ENCODE results near the gene SPRED2.

SPRED2 gene

DNA sequence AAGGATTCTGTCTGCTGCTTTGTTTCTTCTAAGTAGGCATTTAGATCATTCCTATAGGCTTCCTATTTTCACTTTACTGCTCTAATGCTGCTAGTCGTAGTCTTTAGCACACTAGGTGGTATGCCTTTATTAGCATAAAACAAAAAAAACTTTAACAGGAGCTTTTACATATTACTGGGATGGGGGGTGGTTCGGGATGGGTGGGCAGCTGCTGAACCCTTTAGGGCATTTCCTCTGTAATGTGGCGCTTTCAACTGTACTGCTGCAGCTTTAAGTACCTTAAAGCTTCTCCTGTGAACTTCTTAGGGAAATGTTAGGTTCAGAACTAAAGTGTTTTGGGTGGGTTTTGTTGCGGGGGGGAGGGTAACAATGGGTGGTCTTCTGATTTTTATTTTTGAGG lies 163.4 kb downstream of the SPRED2 start:
- Histone ChIP-seq H3K27ac (ENCODE audit: low read depth, low read length) (no peak overlapping the region; the same call in 1 of the 2 replicates), H3K4me1 (ENCODE audit: insufficient read depth, low read length) (peaks cover 15% of the 10 kb centered on the region), H3K4me3 (ENCODE audit: low read length) (no peak overlapping the region), H3K9ac (ENCODE audit: low read depth, low read length) (no peak overlapping the region), H3K9me3 (ENCODE audit: insufficient read depth, low read depth, low read length) (no peaks in the 10 kb centered on the region), H3K27me3 (ENCODE audit: insufficient read depth, low read length) (peaks cover 41% of the 10 kb centered on the region), H3K36me3 (ENCODE audit: insufficient read depth, low read length) (peaks cover 40% of the 10 kb centered on the region)
- WGBS: 13% methylated on average over 3 of the region's 4 CpGs

- H3K4me3 ChIP-seq (ENCODE audit: low read length): no peak overlapping the region
- H3K27ac ChIP-seq (ENCODE audit: low read depth, low read length): no peak overlapping the region
- H3K27me3 ChIP-seq (ENCODE audit: insufficient read depth, low read length): peaks cover 22% of the 10 kb centered on the region
- no peaks in the 10 kb centered on the region for H3K9me3 ChIP-seq (ENCODE audit: insufficient read depth, low read depth, low read length)
- H3K9ac ChIP-seq (ENCODE audit: low read depth, low read length): no peak overlapping the region
- 75% methylated on average over 1 of the region's 1 CpG for WGBS
- H3K36me3 ChIP-seq (ENCODE audit: insufficient read depth, low read length): peaks cover 45% of the 10 kb centered on the region
- H3K4me1 ChIP-seq (ENCODE audit: insufficient read depth, low read length): peaks cover 15% of the 10 kb centered on the region
These were observed 165.4 kb downstream of the SPRED2 start for GRCh38 chr2:65267008-65267407.

GRCh38 chr2:65265671-65266045 lies 166.7 kb downstream of the SPRED2 start:
- Histone ChIP-seq H3K36me3 (ENCODE audit: insufficient read depth, low read length) (peaks cover 51% of the 10 kb centered on the region), H3K27me3 (ENCODE audit: insufficient read depth, low read length) (peaks cover 10% of the 10 kb centered on the region), H3K9ac (ENCODE audit: low read depth, low read length) (no peak overlapping the region), H3K4me1 (ENCODE audit: insufficient read depth, low read length) (peaks cover 15% of the 10 kb centered on the region), H3K27ac (ENCODE audit: low read depth, low read length) (no peak overlapping the region), H3K4me3 (ENCODE audit: low read length) (no peak overlapping the region), H3K9me3 (ENCODE audit: insufficient read depth, low read depth, low read length) (no peaks in the 10 kb centered on the region)

GRCh38 chr2:65264821-65265670 lies 167.4 kb downstream of the SPRED2 start:
- Histone ChIP-seq H3K9me3 (ENCODE audit: insufficient read depth, low read depth, low read length) (no peaks in the 10 kb centered on the region), H3K36me3 (ENCODE audit: insufficient read depth, low read length) (peaks cover 54% of the 10 kb centered on the region)
- WGBS: 49% methylated on average over 5 of the region's 8 CpGs

DNA sequence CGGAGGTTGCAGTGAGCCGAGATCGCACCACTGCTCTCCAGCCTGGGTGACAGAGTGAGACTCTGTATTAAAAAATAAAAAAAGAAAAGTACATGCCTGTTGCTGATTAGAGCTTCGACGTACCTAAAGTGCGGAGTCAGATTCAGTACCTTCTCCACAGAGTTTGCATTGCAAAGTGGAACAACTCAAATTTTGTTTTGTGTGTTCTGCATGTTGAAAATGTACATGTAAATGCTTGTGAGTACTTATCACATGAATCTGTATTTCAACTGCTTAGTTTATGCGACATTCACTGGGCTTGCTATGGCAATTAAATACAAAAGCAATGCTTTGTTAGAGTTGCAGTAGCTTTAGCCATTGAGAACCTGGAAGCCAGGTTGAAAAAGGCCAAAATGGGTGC lies 168.4 kb downstream of the SPRED2 start:
- Histone ChIP-seq H3K27me3 (ENCODE audit: insufficient read depth, low read length) (no peaks in the 10 kb centered on the region), H3K4me3 (ENCODE audit: low read length) (no peak overlapping the region), H3K27ac (ENCODE audit: low read depth, low read length) (no peak overlapping the region), H3K9ac (ENCODE audit: low read depth, low read length) (no peak overlapping the region), H3K36me3 (ENCODE audit: insufficient read depth, low read length) (peaks cover 55% of the 10 kb centered on the region), H3K9me3 (ENCODE audit: insufficient read depth, low read depth, low read length) (no peaks in the 10 kb centered on the region), H3K4me1 (ENCODE audit: insufficient read depth, low read length) (peaks cover 10% of the 10 kb centered on the region)
- 81% methylated on average over 7 of the region's 7 CpGs for WGBS

More at GRCh38 chr2:65264821-65265670, 167.4 kb downstream of the SPRED2 start:
- H3K4me1 ChIP-seq (ENCODE audit: insufficient read depth, low read length): peaks cover 15% of the 10 kb centered on the region
- no peak overlapping the region for H3K9ac ChIP-seq (ENCODE audit: low read depth, low read length)
- H3K4me3 ChIP-seq (ENCODE audit: low read length): no peak overlapping the region
- H3K27me3 ChIP-seq (ENCODE audit: insufficient read depth, low read length): peaks cover 5% of the 10 kb centered on the region
- no peak overlapping the region for H3K27ac ChIP-seq (ENCODE audit: low read depth, low read length)

DNA sequence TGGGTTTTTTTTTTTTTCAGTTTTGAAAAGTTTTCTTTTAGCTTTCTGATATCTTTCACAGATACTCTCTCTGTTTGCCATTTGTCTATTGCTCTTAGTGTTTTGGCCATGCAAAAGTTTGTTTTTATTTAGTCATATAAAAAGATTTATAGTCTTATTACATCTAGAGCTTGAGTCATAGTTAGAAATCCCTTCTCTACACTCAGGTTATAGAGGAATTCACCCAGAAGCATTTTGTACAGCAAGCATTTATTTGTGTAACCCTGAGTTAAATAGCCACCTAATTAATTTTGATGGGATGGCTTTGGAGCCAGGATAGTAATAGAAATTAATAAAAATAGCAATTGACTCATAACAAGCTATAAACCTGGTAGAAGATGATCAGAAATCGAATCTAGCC lies 169.1 kb downstream of the SPRED2 start:
- H3K9me3 ChIP-seq (ENCODE audit: insufficient read depth, low read depth, low read length): no peaks in the 10 kb centered on the region
- no peak overlapping the region for H3K9ac ChIP-seq (ENCODE audit: low read depth, low read length)
- no peak overlapping the region for H3K27ac ChIP-seq (ENCODE audit: low read depth, low read length)
- H3K27me3 ChIP-seq (ENCODE audit: insufficient read depth, low read length): no peaks in the 10 kb centered on the region
- WGBS: 100% methylated on average over 1 of the region's 1 CpG
- H3K4me1 ChIP-seq (ENCODE audit: insufficient read depth, low read length): peaks cover 3% of the 10 kb centered on the region
- no peak overlapping the region for H3K4me3 ChIP-seq (ENCODE audit: low read length)
- peaks cover 50% of the 10 kb centered on the region for H3K36me3 ChIP-seq (ENCODE audit: insufficient read depth, low read length)

DNA sequence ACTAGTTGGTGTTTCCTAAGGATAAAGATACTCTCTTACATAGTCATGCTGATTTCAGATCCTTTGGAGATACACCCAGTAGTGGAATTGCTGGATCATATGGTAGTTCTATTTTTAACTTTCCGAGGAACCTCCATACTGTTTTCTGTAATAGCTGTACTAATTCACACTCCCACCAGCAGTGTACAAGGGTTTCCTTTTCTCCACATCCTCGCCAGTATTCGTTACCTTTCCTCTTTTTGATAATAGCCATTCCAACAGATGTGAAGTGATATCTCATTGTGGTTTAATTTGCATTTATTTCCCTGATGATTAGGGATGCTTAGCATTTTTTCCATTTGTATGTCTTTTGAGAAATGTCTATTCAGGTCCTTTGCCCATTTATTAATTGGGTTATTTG lies 170.7 kb downstream of the SPRED2 start:
- H3K4me3 ChIP-seq (ENCODE audit: low read length): no peak overlapping the region
- H3K27me3 ChIP-seq (ENCODE audit: insufficient read depth, low read length): no peaks in the 10 kb centered on the region
- 100% methylated on average over 3 of the region's 3 CpGs for WGBS
- no peak overlapping the region for H3K9ac ChIP-seq (ENCODE audit: low read depth, low read length)
- H3K36me3 ChIP-seq (ENCODE audit: insufficient read depth, low read length): peaks cover 38% of the 10 kb centered on the region
- H3K4me1 ChIP-seq (ENCODE audit: insufficient read depth, low read length): no peaks in the 10 kb centered on the region
- H3K27ac ChIP-seq (ENCODE audit: low read depth, low read length): no peak overlapping the region
- H3K9me3 ChIP-seq (ENCODE audit: insufficient read depth, low read depth, low read length): no peaks in the 10 kb centered on the region
